ENCODE measurements around the gene ZCCHC14. TPM values are rescaled to one million over a fixed set of nuclear protein-coding genes. Genes with fewer than 3 reads are reported as not detected.
"Not testable (repeated sequence)": the region's sequence is repeated elsewhere in the genome, so short reads cannot be mapped to it uniquely, and the experiment has no call there.

ZCCHC14 gene
- total RNA-seq, 1 experiment from 2014 or later, result not detected

GRCh38 chr16:87368029-87368770, 124.6 kb downstream of the ZCCHC14 start:
- no peaks in the 10 kb centered on the region for H3K4me1 ChIP-seq (ENCODE audit: low read length)
- H3K27me3 ChIP-seq (ENCODE audit: low read length), result no peaks in the 10 kb centered on the region
- H3K9ac ChIP-seq (ENCODE audit: low read length), result no peak overlapping the region
- no peaks in the 10 kb centered on the region for H3K36me3 ChIP-seq (ENCODE audit: insufficient read depth, low read length)
- H3K4me2 ChIP-seq (ENCODE audit: low read depth, low read length, poor library complexity, severe bottlenecking), result no peak overlapping the region
- H3K9me2 ChIP-seq (replicated peaks; ENCODE audit: insufficient read depth, low read length), result no peaks in the 10 kb centered on the region
- no peaks in the 10 kb centered on the region for H3K9me3 ChIP-seq (ENCODE audit: low read length)
- no peak for DNase-seq
- no peak overlapping the region for H2AFZ ChIP-seq (ENCODE audit: low read length)
- peaks cover 22% of the 10 kb centered on the region; the same call in 1 of the 2 replicates for H4K20me1 ChIP-seq (ENCODE audit: insufficient read depth, low read depth, low read length)
- H3K79me2 ChIP-seq (ENCODE audit: low read length), result peaks cover 96% of the 10 kb centered on the region
- H3K27ac ChIP-seq (ENCODE audit: low read length), result no peak overlapping the region
- H3K4me3 ChIP-seq (ENCODE audit: low read length), result no peak overlapping the region

- no peaks in the 10 kb centered on the region for H3K9me2 ChIP-seq (replicated peaks; ENCODE audit: insufficient read depth, low read length)
- no peak overlapping the region for H2AFZ ChIP-seq (ENCODE audit: low read length)
- no peak for DNase-seq
- no peak overlapping the region for H3K4me2 ChIP-seq (ENCODE audit: low read depth, low read length, poor library complexity, severe bottlenecking)
- no peak overlapping the region for H3K9ac ChIP-seq (ENCODE audit: low read length)
- no peak overlapping the region for H3K27ac ChIP-seq (ENCODE audit: low read length)
- H4K20me1 ChIP-seq (ENCODE audit: insufficient read depth, low read depth, low read length), result peaks cover 22% of the 10 kb centered on the region; the same call in 1 of the 2 replicates
- H3K4me3 ChIP-seq (ENCODE audit: low read length), result no peak overlapping the region
- no peaks in the 10 kb centered on the region for H3K4me1 ChIP-seq (ENCODE audit: low read length)
- no peaks in the 10 kb centered on the region for H3K36me3 ChIP-seq (ENCODE audit: insufficient read depth, low read length)
- no peaks in the 10 kb centered on the region for H3K27me3 ChIP-seq (ENCODE audit: low read length)
- H3K9me3 ChIP-seq (ENCODE audit: low read length), result no peaks in the 10 kb centered on the region
- peaks cover 95% of the 10 kb centered on the region for H3K79me2 ChIP-seq (ENCODE audit: low read length)
These were observed 125.3 kb downstream of the ZCCHC14 start for GRCh38 chr16:87367529-87367928.

GRCh38 chr16:87366930-87367329, 125.9 kb downstream of the ZCCHC14 start:
- Histone ChIP-seq H3K4me1 (ENCODE audit: low read length) (no peaks in the 10 kb centered on the region), H3K79me2 (ENCODE audit: low read length) (peaks cover 94% of the 10 kb centered on the region), H3K27me3 (ENCODE audit: low read length) (no peaks in the 10 kb centered on the region), H3K9me3 (ENCODE audit: low read length) (no peaks in the 10 kb centered on the region), H4K20me1 (ENCODE audit: insufficient read depth, low read depth, low read length) (peaks cover 22% of the 10 kb centered on the region; the same call in 1 of the 2 replicates), H3K4me2 (ENCODE audit: low read depth, low read length, poor library complexity, severe bottlenecking) (no peak overlapping the region), H2AFZ (ENCODE audit: low read length) (no peak overlapping the region), H3K36me3 (ENCODE audit: insufficient read depth, low read length) (no peaks in the 10 kb centered on the region), H3K27ac (ENCODE audit: low read length) (no peak overlapping the region), H3K9ac (ENCODE audit: low read length) (no peak overlapping the region), H3K9me2 (replicated peaks; ENCODE audit: insufficient read depth, low read length) (no peaks in the 10 kb centered on the region), H3K4me3 (ENCODE audit: low read length) (no peak overlapping the region)
- no peak for DNase-seq

GRCh38 chr16:87366288-87366687, 126.5 kb downstream of the ZCCHC14 start:
- Histone ChIP-seq H3K4me3 (ENCODE audit: low read length) (no peak overlapping the region), H3K27me3 (ENCODE audit: low read length) (no peaks in the 10 kb centered on the region), H3K4me1 (ENCODE audit: low read length) (no peaks in the 10 kb centered on the region), H3K79me2 (ENCODE audit: low read length) (peaks cover 94% of the 10 kb centered on the region), H3K36me3 (ENCODE audit: insufficient read depth, low read length) (no peaks in the 10 kb centered on the region; the same call in 1 of the 2 replicates), H2AFZ (ENCODE audit: low read length) (no peak overlapping the region), H3K9me3 (ENCODE audit: low read length) (no peaks in the 10 kb centered on the region), H3K27ac (ENCODE audit: low read length) (no peak overlapping the region), H3K4me2 (ENCODE audit: low read depth, low read length, poor library complexity, severe bottlenecking) (no peak overlapping the region), H3K9me2 (replicated peaks; ENCODE audit: insufficient read depth, low read length) (no peaks in the 10 kb centered on the region), H3K9ac (ENCODE audit: low read length) (no peak overlapping the region), H4K20me1 (ENCODE audit: insufficient read depth, low read depth, low read length) (peaks cover 22% of the 10 kb centered on the region; the same call in 1 of the 2 replicates)
- DNase-seq, result no peak

- Histone ChIP-seq H2AFZ (ENCODE audit: low read length) (no peak overlapping the region), H3K4me2 (ENCODE audit: low read depth, low read length, poor library complexity, severe bottlenecking) (no peak overlapping the region), H3K4me1 (ENCODE audit: low read length) (no peaks in the 10 kb centered on the region), H3K79me2 (ENCODE audit: low read length) (peaks cover 88% of the 10 kb centered on the region), H4K20me1 (ENCODE audit: insufficient read depth, low read depth, low read length) (peaks cover 31% of the 10 kb centered on the region; the same call in 1 of the 2 replicates), H3K9me2 (replicated peaks; ENCODE audit: insufficient read depth, low read length) (no peaks in the 10 kb centered on the region), H3K36me3 (ENCODE audit: insufficient read depth, low read length) (no peaks in the 10 kb centered on the region; the same call in 1 of the 2 replicates), H3K4me3 (ENCODE audit: low read length) (no peak overlapping the region), H3K27me3 (ENCODE audit: low read length) (no peaks in the 10 kb centered on the region), H3K9me3 (ENCODE audit: low read length) (no peaks in the 10 kb centered on the region), H3K9ac (ENCODE audit: low read length) (no peak overlapping the region), H3K27ac (ENCODE audit: low read length) (no peak overlapping the region)
- no peak for DNase-seq
These were observed 127.7 kb downstream of the ZCCHC14 start for GRCh38 chr16:87365021-87365713.

GRCh38 chr16:87363771-87364455, 128.9 kb downstream of the ZCCHC14 start:
- no peaks in the 10 kb centered on the region for H3K4me1 ChIP-seq (ENCODE audit: low read length)
- H3K27ac ChIP-seq (ENCODE audit: low read length), result no peak overlapping the region
- no peaks in the 10 kb centered on the region for H3K9me2 ChIP-seq (replicated peaks; ENCODE audit: insufficient read depth, low read length)
- no peaks in the 10 kb centered on the region; the same call in 1 of the 2 replicates for H3K36me3 ChIP-seq (ENCODE audit: insufficient read depth, low read length)
- H3K79me2 ChIP-seq (ENCODE audit: low read length), result peaks cover 77% of the 10 kb centered on the region
- H3K9ac ChIP-seq (ENCODE audit: low read length), result no peak overlapping the region
- H3K27me3 ChIP-seq (ENCODE audit: low read length), result no peaks in the 10 kb centered on the region
- no peak overlapping the region for H2AFZ ChIP-seq (ENCODE audit: low read length)
- no peaks in the 10 kb centered on the region for H3K9me3 ChIP-seq (ENCODE audit: low read length)
- peaks cover 26% of the 10 kb centered on the region; the same call in 1 of the 2 replicates for H4K20me1 ChIP-seq (ENCODE audit: insufficient read depth, low read depth, low read length)
- H3K4me2 ChIP-seq (ENCODE audit: low read depth, low read length, poor library complexity, severe bottlenecking), result no peak overlapping the region
- H3K4me3 ChIP-seq (ENCODE audit: low read length), result no peak overlapping the region
- no peak for DNase-seq

GRCh38 chr16:87362828-87363559, 129.8 kb downstream of the ZCCHC14 start:
- not testable (repeated sequence) for H3K4me2 ChIP-seq (ENCODE audit: low read depth, low read length, poor library complexity, severe bottlenecking); H2AFZ ChIP-seq (ENCODE audit: low read length); H3K36me3 ChIP-seq (ENCODE audit: insufficient read depth, low read length); DNase-seq; H3K9me2 ChIP-seq (replicated peaks; ENCODE audit: insufficient read depth, low read length); H3K4me1 ChIP-seq (ENCODE audit: low read length); H3K9ac ChIP-seq (ENCODE audit: low read length); H3K27me3 ChIP-seq (ENCODE audit: low read length); H3K27ac ChIP-seq (ENCODE audit: low read length); H3K9me3 ChIP-seq (ENCODE audit: low read length); H3K4me3 ChIP-seq (ENCODE audit: low read length)
- peaks cover 72% of the 10 kb centered on the region for H3K79me2 ChIP-seq (ENCODE audit: low read length)
- peaks cover 25% of the 10 kb centered on the region; the same call in 1 of the 2 replicates for H4K20me1 ChIP-seq (ENCODE audit: insufficient read depth, low read depth, low read length)

All from Karpas-422 (cell line).